A673 (cell line): ENCODE data around the gene FAS.
"Not testable (repeated sequence)": the region's sequence is repeated elsewhere in the genome, so short reads cannot be mapped to it uniquely, and the experiment has no call there.

Source experiments
- EZH2 ChIP-seq: fragments of 200-600 bp; sonication (generic); IDR thresholded peaks from 2 replicates; pipeline ENCODE4 v1.6.1; 2017; ENCODE audit warnings: borderline replicate concordance, low read depth, mild to moderate bottlenecking, mixed read lengths, antibody characterized with exemption, low read length; ENCODE audit not compliant: poor library complexity, severe bottlenecking
- TF ChIP-seq, protein P1 (sequence below): fragments of 300-800, 200-600 bp; sonication (generic); conservative IDR thresholded peaks from 2 replicates; pipeline ENCODE4 v1.5.1; 2017; ENCODE audit warnings: low read depth, mild to moderate bottlenecking, antibody characterized with exemption, low read length, moderate library complexity, mixed read lengths

DNA sequence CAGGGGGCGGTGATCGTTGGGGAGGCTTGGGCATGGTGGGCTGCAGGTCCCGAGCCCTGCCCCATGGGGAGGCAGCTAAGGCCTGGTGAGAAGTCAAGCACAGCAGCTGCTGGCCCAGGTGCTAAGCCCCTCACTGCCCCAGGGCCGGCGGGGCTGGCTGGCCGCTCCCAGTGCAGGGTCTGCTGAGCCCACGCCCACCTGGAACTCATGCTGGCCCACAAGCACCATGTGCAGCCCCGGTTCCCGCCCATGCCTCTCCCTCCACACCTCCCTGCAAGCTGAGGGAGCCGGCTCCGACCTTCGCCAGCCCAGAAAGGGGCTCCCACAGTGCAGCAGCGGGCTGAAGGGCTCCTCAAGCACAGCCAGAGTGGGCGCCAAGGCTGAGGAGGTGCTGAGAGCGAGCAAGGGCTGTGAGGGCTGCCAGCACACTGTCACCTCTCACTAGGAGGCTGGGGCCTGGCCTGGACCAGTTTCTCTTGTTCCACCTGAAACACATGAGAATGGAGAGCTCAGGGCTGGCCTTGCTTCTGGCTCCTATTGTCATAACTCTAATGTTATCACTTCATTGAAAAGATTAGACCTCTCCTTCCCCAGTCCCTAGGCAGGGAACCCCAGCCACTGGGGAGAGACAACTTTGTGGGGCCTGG lies 28.2 kb downstream of the FAS start:
- TF ChIP-seq, protein P1, sequence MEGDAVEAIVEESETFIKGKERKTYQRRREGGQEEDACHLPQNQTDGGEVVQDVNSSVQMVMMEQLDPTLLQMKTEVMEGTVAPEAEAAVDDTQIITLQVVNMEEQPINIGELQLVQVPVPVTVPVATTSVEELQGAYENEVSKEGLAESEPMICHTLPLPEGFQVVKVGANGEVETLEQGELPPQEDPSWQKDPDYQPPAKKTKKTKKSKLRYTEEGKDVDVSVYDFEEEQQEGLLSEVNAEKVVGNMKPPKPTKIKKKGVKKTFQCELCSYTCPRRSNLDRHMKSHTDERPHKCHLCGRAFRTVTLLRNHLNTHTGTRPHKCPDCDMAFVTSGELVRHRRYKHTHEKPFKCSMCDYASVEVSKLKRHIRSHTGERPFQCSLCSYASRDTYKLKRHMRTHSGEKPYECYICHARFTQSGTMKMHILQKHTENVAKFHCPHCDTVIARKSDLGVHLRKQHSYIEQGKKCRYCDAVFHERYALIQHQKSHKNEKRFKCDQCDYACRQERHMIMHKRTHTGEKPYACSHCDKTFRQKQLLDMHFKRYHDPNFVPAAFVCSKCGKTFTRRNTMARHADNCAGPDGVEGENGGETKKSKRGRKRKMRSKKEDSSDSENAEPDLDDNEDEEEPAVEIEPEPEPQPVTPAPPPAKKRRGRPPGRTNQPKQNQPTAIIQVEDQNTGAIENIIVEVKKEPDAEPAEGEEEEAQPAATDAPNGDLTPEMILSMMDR, result not testable (repeated sequence)
- not testable (repeated sequence) for TF ChIP-seq EZH2
